GM04503 (cell line): ENCODE results near the gene CCL4.
"Not testable (repeated sequence)": the region's sequence is repeated elsewhere in the genome, so short reads cannot be mapped to it uniquely, and the experiment has no call there.

Source experiments
- DNase-seq: peaks from one replicate; pipeline ENCODE4 v3.0.0-alpha.2; 2012; ENCODE audit warnings: low read depth

The CCL4 gene

GRCh38 chr17:36117505-36118382 is 14.1 kb downstream of the CCL4 start:
- DNase-seq: no peak

GRCh38 chr17:36118477-36119353 is 15.1 kb downstream of the CCL4 start:
- no peak for DNase-seq

- DNase-seq: no peak
Measured at GRCh38 chr17:36120221-36120620, 16.6 kb downstream of the CCL4 start.

GRCh38 chr17:36121099-36121498 is 17.5 kb downstream of the CCL4 start:
- not testable (repeated sequence) for DNase-seq

GRCh38 chr17:36123431-36123830 is 19.8 kb downstream of the CCL4 start:
- DNase-seq: no peak

- no peak for DNase-seq
Measured at GRCh38 chr17:36124879-36125824, 21.5 kb downstream of the CCL4 start.

- no peak for DNase-seq
Measured at GRCh38 chr17:36127199-36127893, 23.7 kb downstream of the CCL4 start.

- no peak for DNase-seq
Measured at GRCh38 chr17:36127911-36128310, 24.3 kb downstream of the CCL4 start.

GRCh38 chr17:36128411-36128978 is 24.9 kb downstream of the CCL4 start:
- DNase-seq: no peak

GRCh38 chr17:36129616-36130015 is 26.0 kb downstream of the CCL4 start:
- no peak for DNase-seq

GRCh38 chr17:36130346-36130745 is 26.7 kb downstream of the CCL4 start:
- DNase-seq: no peak

- no peak for DNase-seq
Measured at GRCh38 chr17:36131421-36131820, 27.8 kb downstream of the CCL4 start.

- no peak for DNase-seq
Measured at GRCh38 chr17:36131931-36132330, 28.3 kb downstream of the CCL4 start.

- no peak for DNase-seq
Measured at GRCh38 chr17:36132421-36132831, 28.8 kb downstream of the CCL4 start.

GRCh38 chr17:36133602-36134236 is 30.1 kb downstream of the CCL4 start:
- DNase-seq: no peak

GRCh38 chr17:36135465-36135864 is 31.8 kb downstream of the CCL4 start:
- DNase-seq: no peak

- no peak for DNase-seq
Measured at GRCh38 chr17:36136036-36136435, 32.4 kb downstream of the CCL4 start.

- DNase-seq: no peak
Measured at GRCh38 chr17:36136439-36136838, 32.8 kb downstream of the CCL4 start.

- DNase-seq: no peak
Measured at GRCh38 chr17:36142235-36142634, 38.6 kb downstream of the CCL4 start.

GRCh38 chr17:36142806-36143205 is 39.2 kb downstream of the CCL4 start:
- no peak for DNase-seq
